GM21723 (cell line): ENCODE data around the gene BBC3.
A peak's percentile ranks its signal among the peaks of the same experiment; 100 is the strongest.

Experiments
- ATAC-seq: cut with Tn5 transposase; IDR thresholded peaks from one replicate; pipeline ENCODE4 v1.9.1; 2021; ENCODE audit warnings: mild to moderate bottlenecking, moderate library complexity; ENCODE audit not compliant: unreplicated experiment

BBC3 gene

GRCh38 chr19:47232422-47233211, 1.6 kb upstream of the BBC3 start:
- ATAC-seq, result no peak

- peak; percentile 18 for ATAC-seq
Observed at GRCh38 chr19:47231215-47232054, 436 bp upstream of the BBC3 start.

GRCh38 chr19:47230054-47230920, 712 bp downstream of the BBC3 start:
- ATAC-seq, result peak; percentile 27

GRCh38 chr19:47229676-47230053, 1.3 kb downstream of the BBC3 start:
- no peak for ATAC-seq

GRCh38 chr19:47228937-47229675, 1.9 kb downstream of the BBC3 start:
- no peak for ATAC-seq

GRCh38 chr19:47228168-47228936, 2.6 kb downstream of the BBC3 start:
- ATAC-seq, result no peak

- ATAC-seq, result no peak
Observed at GRCh38 chr19:47227352-47228167, 3.4 kb downstream of the BBC3 start.

- peak; percentile 30 for ATAC-seq
Observed at GRCh38 chr19:47226426-47227351, 4.3 kb downstream of the BBC3 start.

GRCh38 chr19:47225746-47226425, 5.1 kb downstream of the BBC3 start:
- ATAC-seq, result peak; percentile 38

GRCh38 chr19:47221890-47222289, 9.1 kb downstream of the BBC3 start:
- ATAC-seq, result no peak

- no peak for ATAC-seq
Observed at GRCh38 chr19:47221080-47221841, 9.7 kb downstream of the BBC3 start.

GRCh38 chr19:47215581-47215980, 15.4 kb downstream of the BBC3 start:
- no peak for ATAC-seq

- ATAC-seq, result no peak
Observed at GRCh38 chr19:47210689-47211316, 20.2 kb downstream of the BBC3 start.

GRCh38 chr19:47210180-47210490, 20.9 kb downstream of the BBC3 start:
- ATAC-seq, result no peak

- ATAC-seq, result no peak
Observed at GRCh38 chr19:47209319-47210179, 21.4 kb downstream of the BBC3 start.
